ENCODE data around the gene SPSB3.

- TF ChIP-seq TOX (CRISPR knock-in tag; IDR thresholded peaks at IDR 0.05; ENCODE audit: borderline replicate concordance) (no peak), RARB (CRISPR knock-in tag; IDR thresholded peaks at IDR 0.05) (no peak), ZFP30 (CRISPR knock-in tag; IDR thresholded peaks at IDR 0.05) (no peak), ARNTL (CRISPR knock-in tag; IDR thresholded peaks at IDR 0.05; ENCODE audit: borderline replicate concordance, low read depth) (no peak), ESRRG (CRISPR knock-in tag; IDR thresholded peaks at IDR 0.05) (no peak), BACH2 (CRISPR knock-in tag; IDR thresholded peaks at IDR 0.05; ENCODE audit: borderline replicate concordance) (no peak), ZFP3 (CRISPR knock-in tag; IDR thresholded peaks at IDR 0.05) (no peak), POU6F1 (CRISPR knock-in tag; IDR thresholded peaks at IDR 0.05; ENCODE audit: borderline replicate concordance, low read depth) (no peak), ZC3H10 (CRISPR knock-in tag; IDR thresholded peaks at IDR 0.05) (no peak)
- TF ChIP-seq, protein P1, sequence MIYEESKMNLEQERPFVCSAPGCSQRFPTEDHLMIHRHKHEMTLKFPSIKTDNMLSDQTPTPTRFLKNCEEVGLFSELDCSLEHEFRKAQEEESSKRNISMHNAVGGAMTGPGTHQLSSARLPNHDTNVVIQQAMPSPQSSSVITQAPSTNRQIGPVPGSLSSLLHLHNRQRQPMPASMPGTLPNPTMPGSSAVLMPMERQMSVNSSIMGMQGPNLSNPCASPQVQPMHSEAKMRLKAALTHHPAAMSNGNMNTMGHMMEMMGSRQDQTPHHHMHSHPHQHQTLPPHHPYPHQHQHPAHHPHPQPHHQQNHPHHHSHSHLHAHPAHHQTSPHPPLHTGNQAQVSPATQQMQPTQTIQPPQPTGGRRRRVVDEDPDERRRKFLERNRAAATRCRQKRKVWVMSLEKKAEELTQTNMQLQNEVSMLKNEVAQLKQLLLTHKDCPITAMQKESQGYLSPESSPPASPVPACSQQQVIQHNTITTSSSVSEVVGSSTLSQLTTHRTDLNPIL (CRISPR knock-in tag; IDR thresholded peaks at IDR 0.05; ENCODE audit: low read depth), result no peak
- TF ChIP-seq, protein P2, sequence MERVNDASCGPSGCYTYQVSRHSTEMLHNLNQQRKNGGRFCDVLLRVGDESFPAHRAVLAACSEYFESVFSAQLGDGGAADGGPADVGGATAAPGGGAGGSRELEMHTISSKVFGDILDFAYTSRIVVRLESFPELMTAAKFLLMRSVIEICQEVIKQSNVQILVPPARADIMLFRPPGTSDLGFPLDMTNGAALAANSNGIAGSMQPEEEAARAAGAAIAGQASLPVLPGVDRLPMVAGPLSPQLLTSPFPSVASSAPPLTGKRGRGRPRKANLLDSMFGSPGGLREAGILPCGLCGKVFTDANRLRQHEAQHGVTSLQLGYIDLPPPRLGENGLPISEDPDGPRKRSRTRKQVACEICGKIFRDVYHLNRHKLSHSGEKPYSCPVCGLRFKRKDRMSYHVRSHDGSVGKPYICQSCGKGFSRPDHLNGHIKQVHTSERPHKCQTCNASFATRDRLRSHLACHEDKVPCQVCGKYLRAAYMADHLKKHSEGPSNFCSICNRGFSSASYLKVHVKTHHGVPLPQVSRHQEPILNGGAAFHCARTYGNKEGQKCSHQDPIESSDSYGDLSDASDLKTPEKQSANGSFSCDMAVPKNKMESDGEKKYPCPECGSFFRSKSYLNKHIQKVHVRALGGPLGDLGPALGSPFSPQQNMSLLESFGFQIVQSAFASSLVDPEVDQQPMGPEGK (CRISPR knock-in tag; IDR thresholded peaks at IDR 0.05; ENCODE audit: borderline replicate concordance), result no peak
- TF ChIP-seq, protein P3, sequence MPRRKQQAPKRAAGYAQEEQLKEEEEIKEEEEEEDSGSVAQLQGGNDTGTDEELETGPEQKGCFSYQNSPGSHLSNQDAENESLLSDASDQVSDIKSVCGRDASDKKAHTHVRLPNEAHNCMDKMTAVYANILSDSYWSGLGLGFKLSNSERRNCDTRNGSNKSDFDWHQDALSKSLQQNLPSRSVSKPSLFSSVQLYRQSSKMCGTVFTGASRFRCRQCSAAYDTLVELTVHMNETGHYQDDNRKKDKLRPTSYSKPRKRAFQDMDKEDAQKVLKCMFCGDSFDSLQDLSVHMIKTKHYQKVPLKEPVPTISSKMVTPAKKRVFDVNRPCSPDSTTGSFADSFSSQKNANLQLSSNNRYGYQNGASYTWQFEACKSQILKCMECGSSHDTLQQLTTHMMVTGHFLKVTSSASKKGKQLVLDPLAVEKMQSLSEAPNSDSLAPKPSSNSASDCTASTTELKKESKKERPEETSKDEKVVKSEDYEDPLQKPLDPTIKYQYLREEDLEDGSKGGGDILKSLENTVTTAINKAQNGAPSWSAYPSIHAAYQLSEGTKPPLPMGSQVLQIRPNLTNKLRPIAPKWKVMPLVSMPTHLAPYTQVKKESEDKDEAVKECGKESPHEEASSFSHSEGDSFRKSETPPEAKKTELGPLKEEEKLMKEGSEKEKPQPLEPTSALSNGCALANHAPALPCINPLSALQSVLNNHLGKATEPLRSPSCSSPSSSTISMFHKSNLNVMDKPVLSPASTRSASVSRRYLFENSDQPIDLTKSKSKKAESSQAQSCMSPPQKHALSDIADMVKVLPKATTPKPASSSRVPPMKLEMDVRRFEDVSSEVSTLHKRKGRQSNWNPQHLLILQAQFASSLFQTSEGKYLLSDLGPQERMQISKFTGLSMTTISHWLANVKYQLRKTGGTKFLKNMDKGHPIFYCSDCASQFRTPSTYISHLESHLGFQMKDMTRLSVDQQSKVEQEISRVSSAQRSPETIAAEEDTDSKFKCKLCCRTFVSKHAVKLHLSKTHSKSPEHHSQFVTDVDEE (CRISPR knock-in tag; IDR thresholded peaks at IDR 0.05), result no peak
Observed at GRCh38 chr16:1786242-1787055, 4.1 kb upstream of the SPSB3 start.

Measured in SK-N-SH treated with all-trans-retinoic acid at 6 μM for 48 hours (cell line).